Measurements from ENCODE around the gene EME2. TPM values are rescaled to one million over a fixed set of nuclear protein-coding genes. Genes with fewer than 3 reads are reported as not detected.

Gene EME2, protein sequence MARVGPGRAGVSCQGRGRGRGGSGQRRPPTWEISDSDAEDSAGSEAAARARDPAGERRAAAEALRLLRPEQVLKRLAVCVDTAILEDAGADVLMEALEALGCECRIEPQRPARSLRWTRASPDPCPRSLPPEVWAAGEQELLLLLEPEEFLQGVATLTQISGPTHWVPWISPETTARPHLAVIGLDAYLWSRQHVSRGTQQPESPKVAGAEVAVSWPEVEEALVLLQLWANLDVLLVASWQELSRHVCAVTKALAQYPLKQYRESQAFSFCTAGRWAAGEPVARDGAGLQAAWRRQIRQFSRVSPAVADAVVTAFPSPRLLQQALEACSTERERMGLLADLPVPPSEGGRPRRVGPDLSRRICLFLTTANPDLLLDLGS
- 8.6 and 9.0 TPM in 2 replicates for total RNA-seq

GRCh38 chr16:1772362-1772907, at the start of gene EME2:
Gene EME2 (plus strand): TSS chr16:1772810. CDS start chr16:1773228, 418 bp downstream.

DNA sequence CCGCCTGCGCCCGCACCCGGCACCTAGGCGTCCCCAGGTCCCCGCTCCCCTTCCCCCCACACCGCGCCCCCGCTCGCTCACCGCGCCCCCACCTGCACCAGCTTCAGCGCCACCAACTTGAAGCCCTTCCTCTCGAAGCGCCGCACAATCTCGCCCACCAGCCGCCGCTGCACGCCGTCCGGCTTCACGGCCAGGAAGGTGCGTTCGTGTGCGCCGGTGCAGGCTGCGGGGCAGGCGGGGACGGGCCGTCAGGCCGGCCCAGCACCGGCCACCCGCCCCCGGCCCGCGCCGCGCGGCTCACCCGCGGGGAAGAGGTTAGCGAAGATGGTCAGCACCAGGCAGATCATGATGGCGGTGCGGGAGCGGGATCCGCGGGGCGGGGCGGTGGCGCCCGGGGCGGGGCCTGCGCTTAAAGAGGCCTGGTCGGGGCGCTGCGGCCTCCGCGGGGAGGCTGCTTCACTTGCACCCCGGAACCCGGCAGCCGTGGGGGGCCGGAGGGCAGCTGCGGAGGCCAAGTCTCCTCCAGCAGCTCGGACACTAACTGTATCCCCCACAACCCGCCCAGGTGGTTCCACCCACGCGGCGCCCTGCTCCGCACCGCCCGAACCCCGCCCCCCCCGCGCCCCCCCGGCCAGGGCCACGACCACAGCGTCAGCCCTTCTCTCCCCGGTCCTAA, 1.3 kb upstream of the EME2 start, which contains the start of gene NME3:
Gene NME3, minus strand, starts transcription at position 356 of the 676 bp plus-strand sequence. Its CDS starts 9 bp downstream, at position 347.

GRCh38 chr16:1772908-1773702, 495 bp downstream of the EME2 start, which contains the start of gene MRPS34:
Gene MRPS34 (minus strand): TSS chr16:1773134. CDS start chr16:1773119, 15 bp downstream.

GRCh38 chr16:1782408-1783264, 10.0 kb downstream of the EME2 start, which contains the start of the genes NUBP2 and SPSB3:
Gene NUBP2 (plus strand): TSS chr16:1782960. CDS start chr16:1783021, 61 bp downstream.
Gene SPSB3 (minus strand): TSS chr16:1782571. CDS start chr16:1781483, 1,088 bp downstream.

DNA sequence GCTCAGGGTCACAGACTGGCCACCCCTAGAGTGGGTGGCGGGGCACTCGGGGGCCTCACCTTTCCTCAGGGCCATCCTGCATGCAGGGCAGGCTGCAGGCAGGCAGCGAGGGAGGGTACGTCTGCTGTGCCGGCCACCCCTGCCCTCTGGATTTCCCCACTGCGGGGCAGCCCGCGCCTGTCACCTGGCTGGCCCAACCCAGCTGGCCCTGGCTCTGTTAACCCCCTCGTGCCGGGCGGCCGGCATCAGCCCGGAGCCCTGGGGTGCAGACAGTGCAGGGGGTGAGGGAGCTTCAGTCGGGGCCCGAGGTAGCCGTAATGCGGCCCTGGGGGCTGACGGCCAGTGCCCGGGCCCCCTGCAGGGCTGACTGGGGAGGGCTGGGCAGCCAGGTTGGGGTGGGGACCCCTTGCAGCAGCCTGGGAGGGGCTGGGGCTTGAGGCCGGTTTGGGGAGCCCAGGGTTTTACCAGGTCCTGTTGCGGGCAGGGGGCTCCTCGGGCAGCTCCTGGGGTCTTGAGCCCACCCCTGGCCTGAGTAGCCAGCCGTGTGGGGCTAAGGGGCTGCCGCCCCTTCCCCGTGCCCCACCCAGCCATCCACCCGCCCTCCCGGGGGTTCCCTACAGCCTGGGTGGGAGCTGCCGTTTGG, 21.1 kb downstream of the EME2 start, which contains the start of gene IGFALS:
Gene IGFALS, minus strand, starts transcription at position 128 of the 643 bp plus-strand sequence. Its CDS starts 53 bp downstream, at position 75.

Small RNA genes lying within 50 kb of the gene (small RNA-seq; reads per million reads assigned to genes)
- gene MIR3177: not detected

Other genes with a start within 250 kb of the EME2 start
- gene TMEM204, start 239.1 kb upstream of the EME2 start, total RNA-seq: 10.6 and 11.9 TPM in 2 replicates
- gene IFT140, start 160.7 kb upstream of the EME2 start, total RNA-seq: 27.3 and 30.7 TPM in 2 replicates
- gene CRAMP1, start 160.4 kb upstream of the EME2 start, total RNA-seq: 8.9 and 9.4 TPM in 2 replicates
- gene JPT2, start 94.5 kb upstream of the EME2 start, total RNA-seq: 23.7 and 24.9 TPM in 2 replicates
- 33.2 and 35.8 TPM in 2 replicates for gene MAPK8IP3, start 66.6 kb upstream of the EME2 start, total RNA-seq
- gene NME3, start 1.3 kb upstream of the EME2 start, total RNA-seq: 21.7 and 29.3 TPM in 2 replicates
- gene MRPS34, start 324 bp downstream of the EME2 start, total RNA-seq: 36.3 and 42.9 TPM in 2 replicates
- 17.4 and 18.9 TPM in 2 replicates for gene SPSB3, start 9.8 kb downstream of the EME2 start, total RNA-seq
- 43.9 and 44.4 TPM in 2 replicates for gene NUBP2, start 10.2 kb downstream of the EME2 start, total RNA-seq
- 0.11 TPM in 1 of 2 replicates, not detected in the other for gene IGFALS, start 20.9 kb downstream of the EME2 start, total RNA-seq
- gene HAGH, start 54.0 kb downstream of the EME2 start, total RNA-seq: 14.3 and 23.7 TPM in 2 replicates
- 28.1 and 49.4 TPM in 2 replicates for gene FAHD1, start 54.4 kb downstream of the EME2 start, total RNA-seq
- gene MEIOB, start 99.4 kb downstream of the EME2 start, total RNA-seq: 0.32 and 0.39 TPM in 2 replicates
- gene HS3ST6, start 145.6 kb downstream of the EME2 start, total RNA-seq: not detected in 2 replicates
- 13.5 and 17.8 TPM in 2 replicates for gene MSRB1, start 170.4 kb downstream of the EME2 start, total RNA-seq
- not detected in 2 replicates for gene RPL3L, start 181.9 kb downstream of the EME2 start, total RNA-seq
- gene NDUFB10, start 186.7 kb downstream of the EME2 start, total RNA-seq: 97.7 and 108 TPM in 2 replicates
- gene RPS2, start 192.0 kb downstream of the EME2 start, total RNA-seq: 1,674 and 2,243 TPM in 2 replicates
- gene RNF151, start 194.0 kb downstream of the EME2 start, total RNA-seq: not detected in 2 replicates
- gene TBL3, start 199.2 kb downstream of the EME2 start, total RNA-seq: 17.5 and 19.1 TPM in 2 replicates
- gene NOXO1, start 208.7 kb downstream of the EME2 start, total RNA-seq: not detected in 2 replicates
- gene GFER, start 211.4 kb downstream of the EME2 start, total RNA-seq: 9.2 and 12.5 TPM in 2 replicates
- 0.26 and 0.76 TPM in 2 replicates for gene SYNGR3, start 217.2 kb downstream of the EME2 start, total RNA-seq
- gene ZNF598, start 237.0 kb downstream of the EME2 start, total RNA-seq: 13.7 and 15.0 TPM in 2 replicates
- gene NPW, start 247.0 kb downstream of the EME2 start, total RNA-seq: 0.39 and 0.65 TPM in 2 replicates

Measured in articular chondrocyte of knee joint (primary cell).